ENCODE measurements around the gene DNAJC17. TPM values are rescaled to one million over a fixed set of nuclear protein-coding genes. Genes with fewer than 3 reads are reported as not detected.

DNAJC17 gene
- total RNA-seq, 1 experiment from 2014 or later: 36.1 TPM

DNA sequence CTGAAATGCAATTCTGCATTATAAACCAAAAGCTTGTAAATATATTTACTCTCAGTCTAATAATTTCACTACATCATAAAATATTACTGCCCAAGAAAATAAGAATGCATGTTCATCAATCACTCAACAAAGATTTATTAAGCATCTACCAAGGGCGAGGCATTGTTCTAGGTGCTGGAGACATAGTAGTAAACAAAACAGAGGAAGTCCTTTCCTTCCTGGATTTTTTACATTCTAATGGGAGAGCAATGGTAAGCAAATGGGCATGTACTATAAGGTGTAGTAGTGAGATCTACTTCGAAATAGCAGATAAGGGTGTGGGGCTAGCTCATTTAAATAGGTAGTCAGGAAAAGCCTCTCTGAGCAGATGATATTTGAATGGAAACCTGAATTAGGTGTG lies 11.2 kb downstream of the DNAJC17 start (continued):
- TF ChIP-seq, protein P1, sequence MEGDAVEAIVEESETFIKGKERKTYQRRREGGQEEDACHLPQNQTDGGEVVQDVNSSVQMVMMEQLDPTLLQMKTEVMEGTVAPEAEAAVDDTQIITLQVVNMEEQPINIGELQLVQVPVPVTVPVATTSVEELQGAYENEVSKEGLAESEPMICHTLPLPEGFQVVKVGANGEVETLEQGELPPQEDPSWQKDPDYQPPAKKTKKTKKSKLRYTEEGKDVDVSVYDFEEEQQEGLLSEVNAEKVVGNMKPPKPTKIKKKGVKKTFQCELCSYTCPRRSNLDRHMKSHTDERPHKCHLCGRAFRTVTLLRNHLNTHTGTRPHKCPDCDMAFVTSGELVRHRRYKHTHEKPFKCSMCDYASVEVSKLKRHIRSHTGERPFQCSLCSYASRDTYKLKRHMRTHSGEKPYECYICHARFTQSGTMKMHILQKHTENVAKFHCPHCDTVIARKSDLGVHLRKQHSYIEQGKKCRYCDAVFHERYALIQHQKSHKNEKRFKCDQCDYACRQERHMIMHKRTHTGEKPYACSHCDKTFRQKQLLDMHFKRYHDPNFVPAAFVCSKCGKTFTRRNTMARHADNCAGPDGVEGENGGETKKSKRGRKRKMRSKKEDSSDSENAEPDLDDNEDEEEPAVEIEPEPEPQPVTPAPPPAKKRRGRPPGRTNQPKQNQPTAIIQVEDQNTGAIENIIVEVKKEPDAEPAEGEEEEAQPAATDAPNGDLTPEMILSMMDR (IDR thresholded peaks at IDR 0.05 in 2 of 3, conservative IDR thresholded peaks at IDR 0.05 in 1 of 3; ENCODE audit: borderline replicate concordance in 1 of 3, insufficient read depth in 1 of 3, low read depth in 2 of 3, low read length in 2 of 3): no peak
- TF ChIP-seq POLR2AphosphoS5 (IDR thresholded peaks at IDR 0.05; ENCODE audit: low read depth, low read length) (no peak), EZH2phosphoT487 (IDR thresholded peaks at IDR 0.05; ENCODE audit: borderline replicate concordance) (no peak)
- TF ChIP-seq, protein P2, sequence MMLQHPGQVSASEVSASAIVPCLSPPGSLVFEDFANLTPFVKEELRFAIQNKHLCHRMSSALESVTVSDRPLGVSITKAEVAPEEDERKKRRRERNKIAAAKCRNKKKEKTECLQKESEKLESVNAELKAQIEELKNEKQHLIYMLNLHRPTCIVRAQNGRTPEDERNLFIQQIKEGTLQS (IDR thresholded peaks at IDR 0.05): no peak

DNA sequence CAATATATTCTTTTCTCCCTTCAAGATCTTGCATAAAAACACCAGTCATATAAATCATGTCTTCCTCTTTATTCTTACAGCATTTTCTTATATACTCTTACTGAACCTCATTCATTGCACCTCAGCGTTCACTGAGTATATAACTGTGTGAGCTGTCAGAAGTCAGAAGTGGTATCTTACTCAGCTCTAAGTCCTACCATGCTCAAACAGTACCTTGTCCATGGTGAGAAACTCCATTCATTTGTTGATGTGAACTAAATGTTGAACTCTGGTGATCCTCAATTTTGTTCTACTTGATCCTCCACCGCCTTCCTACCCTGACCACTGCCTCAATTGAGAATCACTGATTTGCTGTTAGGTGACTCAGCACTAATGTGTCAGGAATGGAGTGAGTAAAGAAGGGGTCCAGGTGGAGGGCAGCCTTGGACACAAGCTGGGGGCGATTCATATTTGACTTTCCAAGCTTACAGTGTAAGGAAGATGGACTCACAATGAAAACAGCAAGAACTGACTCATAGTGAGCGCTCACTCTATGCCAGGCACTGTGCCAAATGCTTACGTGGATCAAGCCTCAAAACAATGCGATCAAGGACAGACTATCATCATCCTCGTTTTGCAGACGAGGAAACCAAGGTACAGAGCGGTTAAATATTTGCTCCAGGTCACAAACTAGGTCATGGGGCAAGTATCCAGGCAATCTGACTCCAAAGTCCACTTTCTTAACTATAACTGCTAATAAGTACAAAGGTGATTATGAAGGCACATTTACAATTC lies 13.9 kb downstream of the DNAJC17 start:
- H3K4me1 ChIP-seq (ENCODE audit: control insufficient read depth in 1 of 2, insufficient read depth in 2 of 2, low read length in 2 of 2): peaks cover 81 to 87% of the 10 kb centered on the region in 2 experiments
- peak; percentile 92 for DNase-seq (ENCODE audit: low read depth, low spot score)
- ChIA-PET POLR2A (interaction anchor here (0.7 to 2.7 kb wide), 2 partner anchors 14 to 122 kb away, joined by 3 to 9 read pairs; partner anchors contain the start of genes DNAJC17 and ZFYVE19), CTCF (no interaction called here), RAD21 (ENCODE audit: low non-redundant PET in 1 of 2, low total read pairs in 2 of 2, uncharacterized antibody in 2 of 2, unreplicated experiment in 2 of 2) (no interaction called here)
- H3K4me3 ChIP-seq (replicated peaks in 1 of 2; ENCODE audit: low read depth in 1 of 2, low read length in 2 of 2): peak overlapping the region in 1 of 2 experiments; percentile 24; a peak in 2 of 4 replicates
- peak; percentile 76 for ATAC-seq
- peak overlapping the region; percentile 66 for H3K4me2 ChIP-seq (ENCODE audit: low read length)
- H2AFZ ChIP-seq (ENCODE audit: low read depth, low read length, poor library complexity, severe bottlenecking): no peak overlapping the region
- peak overlapping the region; percentile 79 for H3K27ac ChIP-seq (ENCODE audit: low read depth, low read length)
- no peaks in the 10 kb centered on the region for H3K9me3 ChIP-seq (ENCODE audit: control insufficient read depth in 1 of 2, insufficient read depth in 1 of 2, low read depth in 1 of 2, low read length in 2 of 2)
- H4K20me1 ChIP-seq (ENCODE audit: insufficient read depth): no peaks in the 10 kb centered on the region
- peak overlapping the region; percentile 38 for H3K9ac ChIP-seq (ENCODE audit: low read length)
- H3K27me3 ChIP-seq (ENCODE audit: insufficient read depth, low read length): no peaks in the 10 kb centered on the region
- intact Hi-C loops (cut with micrococcal nuclease): no loop called here
- no peaks in the 10 kb centered on the region for H3K9me2 ChIP-seq (ENCODE audit: insufficient read depth)
- no peaks in the 10 kb centered on the region for H3K36me3 ChIP-seq (ENCODE audit: control insufficient read depth in 1 of 2, insufficient read depth in 2 of 2, low read length in 2 of 2)
- H3K79me2 ChIP-seq (ENCODE audit: insufficient read depth, low read length): peaks cover 55% of the 10 kb centered on the region
- no TSS peak for BruUV-seq (replicated peaks)
- TF ChIP-seq, protein P3, sequence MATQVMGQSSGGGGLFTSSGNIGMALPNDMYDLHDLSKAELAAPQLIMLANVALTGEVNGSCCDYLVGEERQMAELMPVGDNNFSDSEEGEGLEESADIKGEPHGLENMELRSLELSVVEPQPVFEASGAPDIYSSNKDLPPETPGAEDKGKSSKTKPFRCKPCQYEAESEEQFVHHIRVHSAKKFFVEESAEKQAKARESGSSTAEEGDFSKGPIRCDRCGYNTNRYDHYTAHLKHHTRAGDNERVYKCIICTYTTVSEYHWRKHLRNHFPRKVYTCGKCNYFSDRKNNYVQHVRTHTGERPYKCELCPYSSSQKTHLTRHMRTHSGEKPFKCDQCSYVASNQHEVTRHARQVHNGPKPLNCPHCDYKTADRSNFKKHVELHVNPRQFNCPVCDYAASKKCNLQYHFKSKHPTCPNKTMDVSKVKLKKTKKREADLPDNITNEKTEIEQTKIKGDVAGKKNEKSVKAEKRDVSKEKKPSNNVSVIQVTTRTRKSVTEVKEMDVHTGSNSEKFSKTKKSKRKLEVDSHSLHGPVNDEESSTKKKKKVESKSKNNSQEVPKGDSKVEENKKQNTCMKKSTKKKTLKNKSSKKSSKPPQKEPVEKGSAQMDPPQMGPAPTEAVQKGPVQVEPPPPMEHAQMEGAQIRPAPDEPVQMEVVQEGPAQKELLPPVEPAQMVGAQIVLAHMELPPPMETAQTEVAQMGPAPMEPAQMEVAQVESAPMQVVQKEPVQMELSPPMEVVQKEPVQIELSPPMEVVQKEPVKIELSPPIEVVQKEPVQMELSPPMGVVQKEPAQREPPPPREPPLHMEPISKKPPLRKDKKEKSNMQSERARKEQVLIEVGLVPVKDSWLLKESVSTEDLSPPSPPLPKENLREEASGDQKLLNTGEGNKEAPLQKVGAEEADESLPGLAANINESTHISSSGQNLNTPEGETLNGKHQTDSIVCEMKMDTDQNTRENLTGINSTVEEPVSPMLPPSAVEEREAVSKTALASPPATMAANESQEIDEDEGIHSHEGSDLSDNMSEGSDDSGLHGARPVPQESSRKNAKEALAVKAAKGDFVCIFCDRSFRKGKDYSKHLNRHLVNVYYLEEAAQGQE (IDR thresholded peaks at IDR 0.05; ENCODE audit: low read depth): no peak
- peak; percentile 61 for TF ChIP-seq POLR2AphosphoS5 (IDR thresholded peaks at IDR 0.05; ENCODE audit: low read depth, low read length)

Data from HCT116 (cell line).